ENCODE results near the gene RAB8A.

GRCh38 chr19:16098416-16098768 is 13.3 kb upstream of the RAB8A start:
- TF ChIP-seq CTCF (IDR thresholded peaks at IDR 0.05; ENCODE audit: poor library complexity, severe bottlenecking) (no peak), POLR2AphosphoS5 (IDR thresholded peaks at IDR 0.05) (no peak), RAD21 (conservative IDR thresholded peaks at IDR 0.05) (no peak), EZH2 (IDR thresholded peaks at IDR 0.05; ENCODE audit: borderline replicate concordance, insufficient read depth, low read length, poor library complexity, severe bottlenecking) (no peak), EP300 (conservative IDR thresholded peaks at IDR 0.05; ENCODE audit: poor library complexity, severe bottlenecking) (no peak), TAF1 (IDR thresholded peaks at IDR 0.05; ENCODE audit: low read depth) (no peak), REST (IDR thresholded peaks at IDR 0.05; ENCODE audit: borderline replicate concordance) (no peak)

Measured in neural cell (in vitro differentiated cells).